HL-60 (cell line): Measurements from ENCODE around the gene CADM2.

Experiments used
- CTCF ChIP-seq: IDR thresholded peaks from one replicate; pipeline ENCODE4 v1.5.1; 2011; ENCODE audit warnings: low read length, control low read depth, inconsistent platforms; ENCODE audit not compliant: insufficient read depth
- POLR2AphosphoS5 ChIP-seq: IDR thresholded peaks from 2 replicates; pipeline ENCODE4 v1.6.1; 2012; ENCODE audit warnings: low read depth

DNA sequence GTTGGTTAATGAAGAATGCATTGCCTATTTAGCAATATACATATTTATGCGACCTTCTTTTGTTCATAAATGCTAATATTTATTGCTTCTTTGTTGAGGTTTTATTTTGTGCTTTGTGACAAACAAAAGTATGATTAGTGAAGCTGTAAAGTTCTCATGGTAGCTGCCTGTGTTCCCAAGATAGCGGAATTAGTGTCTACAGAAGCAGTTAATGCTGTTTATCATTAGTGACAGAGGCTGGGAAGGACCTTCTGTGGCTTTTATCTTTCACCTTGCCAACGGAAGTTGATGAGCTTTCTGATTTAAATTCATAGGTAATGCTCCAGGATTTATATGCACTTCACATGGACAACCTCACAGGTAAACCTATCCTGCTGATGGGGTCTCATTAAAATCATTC lies 418.3 kb downstream of the CADM2 start:
- TF ChIP-seq CTCF (no peak), POLR2AphosphoS5 (no peak)
